AG10803 (cell line): Measurements from ENCODE around the gene SIX1.

ENCODE experiments used
- DNase-seq: peaks from one replicate; pipeline ENCODE4 v3.0.0; 2010; ENCODE audit warnings: low read depth
- H3K4me3 ChIP-seq: 2 replicates; pipeline ENCODE4 v1.5.1; 2011; ENCODE audit warnings: mild to moderate bottlenecking, low read length, control low read depth
- TF ChIP-seq, protein P1 (sequence below): conservative IDR thresholded peaks from 2 replicates; pipeline ENCODE4 v1.5.1; 2011; ENCODE audit warnings: mild to moderate bottlenecking, low read length, control low read depth, inconsistent platforms

The SIX1 gene

DNA sequence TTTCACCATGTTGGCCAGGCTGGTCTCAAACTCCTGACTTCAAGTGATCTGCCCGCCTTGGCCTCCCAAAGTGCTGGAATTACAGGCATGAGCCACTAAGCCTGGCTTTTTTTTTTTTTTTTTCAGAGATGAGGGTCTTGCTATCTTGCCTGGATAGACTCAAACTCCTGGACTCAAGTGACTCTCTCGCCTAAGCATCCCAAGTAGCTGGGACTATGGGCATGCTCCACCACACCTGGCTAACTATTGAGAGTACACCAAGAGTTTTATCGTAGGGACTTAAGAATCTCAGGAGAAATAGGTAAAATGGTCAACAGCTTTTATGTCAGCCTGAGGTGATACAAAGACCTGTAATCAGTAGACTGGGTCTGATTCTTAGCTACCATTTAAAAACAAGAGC, 31.2 kb upstream of the SIX1 start:
- TF ChIP-seq, protein P1, sequence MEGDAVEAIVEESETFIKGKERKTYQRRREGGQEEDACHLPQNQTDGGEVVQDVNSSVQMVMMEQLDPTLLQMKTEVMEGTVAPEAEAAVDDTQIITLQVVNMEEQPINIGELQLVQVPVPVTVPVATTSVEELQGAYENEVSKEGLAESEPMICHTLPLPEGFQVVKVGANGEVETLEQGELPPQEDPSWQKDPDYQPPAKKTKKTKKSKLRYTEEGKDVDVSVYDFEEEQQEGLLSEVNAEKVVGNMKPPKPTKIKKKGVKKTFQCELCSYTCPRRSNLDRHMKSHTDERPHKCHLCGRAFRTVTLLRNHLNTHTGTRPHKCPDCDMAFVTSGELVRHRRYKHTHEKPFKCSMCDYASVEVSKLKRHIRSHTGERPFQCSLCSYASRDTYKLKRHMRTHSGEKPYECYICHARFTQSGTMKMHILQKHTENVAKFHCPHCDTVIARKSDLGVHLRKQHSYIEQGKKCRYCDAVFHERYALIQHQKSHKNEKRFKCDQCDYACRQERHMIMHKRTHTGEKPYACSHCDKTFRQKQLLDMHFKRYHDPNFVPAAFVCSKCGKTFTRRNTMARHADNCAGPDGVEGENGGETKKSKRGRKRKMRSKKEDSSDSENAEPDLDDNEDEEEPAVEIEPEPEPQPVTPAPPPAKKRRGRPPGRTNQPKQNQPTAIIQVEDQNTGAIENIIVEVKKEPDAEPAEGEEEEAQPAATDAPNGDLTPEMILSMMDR = no peak
- no peak overlapping the region for H3K4me3 ChIP-seq
- no peak for DNase-seq

DNA sequence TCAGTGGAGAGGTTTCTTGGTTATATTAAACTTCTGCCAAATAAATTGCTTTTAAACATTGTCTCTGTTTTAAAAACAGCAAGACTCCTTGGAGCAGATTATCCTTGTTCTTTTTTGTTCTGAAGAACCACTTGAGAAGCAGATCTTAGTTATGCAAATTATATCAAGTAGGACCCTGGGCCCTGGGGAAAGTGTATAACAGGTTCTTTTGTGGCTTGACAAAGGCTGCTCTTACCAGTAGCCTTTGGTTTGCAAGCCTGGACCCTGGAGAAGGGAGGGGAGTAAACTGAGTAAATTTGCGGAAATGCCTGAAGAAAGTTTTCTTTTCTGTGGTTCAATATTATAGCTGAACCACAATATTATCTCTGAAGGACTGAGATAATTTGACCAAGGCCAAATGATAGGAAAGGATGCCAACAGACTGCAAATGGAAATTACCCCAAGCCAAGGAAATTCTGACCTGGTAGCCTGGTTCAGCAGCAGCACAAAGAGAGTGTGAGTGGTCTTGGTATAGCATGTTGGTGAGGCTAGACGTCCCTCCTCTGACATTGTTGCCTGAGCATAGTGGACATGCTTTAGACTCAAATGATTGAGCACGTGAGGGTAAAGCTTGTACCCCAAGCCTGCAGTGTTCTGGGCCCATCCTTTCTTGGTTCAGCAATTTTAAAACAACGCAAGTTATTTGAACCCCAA, 30.4 kb upstream of the SIX1 start:
- TF ChIP-seq, protein P1 = no peak
- no peak for DNase-seq
- no peak overlapping the region for H3K4me3 ChIP-seq

DNA sequence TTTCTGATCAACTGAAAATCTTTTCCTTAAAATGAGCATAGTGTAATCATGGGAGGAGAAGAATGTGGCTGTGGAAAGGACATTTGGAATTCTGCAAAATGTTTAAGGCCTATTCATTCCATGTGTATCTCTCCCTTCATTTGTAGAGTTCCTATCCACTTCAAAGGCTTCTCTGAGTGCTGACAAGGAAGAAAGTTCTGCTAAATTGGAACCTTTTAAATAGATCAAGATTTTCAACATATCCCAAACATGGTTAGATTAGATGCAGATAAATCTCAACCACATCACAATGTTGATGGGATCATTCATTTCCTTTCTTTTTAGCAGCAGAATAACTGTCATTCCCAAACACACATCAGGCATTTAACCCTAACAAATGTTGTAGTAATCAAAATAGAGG, 28.4 kb upstream of the SIX1 start:
- DNase-seq = no peak
- TF ChIP-seq, protein P1 = no peak
- no peak overlapping the region for H3K4me3 ChIP-seq

DNA sequence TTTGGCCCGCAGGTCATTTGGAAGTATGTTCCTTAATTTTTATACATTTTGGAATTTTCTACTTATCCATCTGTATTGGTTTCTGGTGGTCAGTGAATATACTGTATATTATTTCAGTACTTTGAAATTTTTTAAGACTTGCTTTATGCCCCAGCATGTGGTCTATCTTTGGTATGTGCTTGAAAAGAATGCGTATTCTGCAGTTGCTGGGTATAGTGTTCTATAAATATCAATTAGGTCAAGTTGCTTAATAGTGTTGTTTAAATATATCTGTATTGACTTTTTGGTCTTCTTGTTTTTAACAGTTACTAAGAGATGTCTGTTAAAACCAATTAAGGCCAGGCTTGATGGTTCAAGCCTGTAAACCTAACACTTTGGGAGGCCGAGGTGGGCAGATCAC, 21.7 kb upstream of the SIX1 start:
- H3K4me3 ChIP-seq = no peak overlapping the region
- TF ChIP-seq, protein P1 = no peak
- DNase-seq = no peak

DNA sequence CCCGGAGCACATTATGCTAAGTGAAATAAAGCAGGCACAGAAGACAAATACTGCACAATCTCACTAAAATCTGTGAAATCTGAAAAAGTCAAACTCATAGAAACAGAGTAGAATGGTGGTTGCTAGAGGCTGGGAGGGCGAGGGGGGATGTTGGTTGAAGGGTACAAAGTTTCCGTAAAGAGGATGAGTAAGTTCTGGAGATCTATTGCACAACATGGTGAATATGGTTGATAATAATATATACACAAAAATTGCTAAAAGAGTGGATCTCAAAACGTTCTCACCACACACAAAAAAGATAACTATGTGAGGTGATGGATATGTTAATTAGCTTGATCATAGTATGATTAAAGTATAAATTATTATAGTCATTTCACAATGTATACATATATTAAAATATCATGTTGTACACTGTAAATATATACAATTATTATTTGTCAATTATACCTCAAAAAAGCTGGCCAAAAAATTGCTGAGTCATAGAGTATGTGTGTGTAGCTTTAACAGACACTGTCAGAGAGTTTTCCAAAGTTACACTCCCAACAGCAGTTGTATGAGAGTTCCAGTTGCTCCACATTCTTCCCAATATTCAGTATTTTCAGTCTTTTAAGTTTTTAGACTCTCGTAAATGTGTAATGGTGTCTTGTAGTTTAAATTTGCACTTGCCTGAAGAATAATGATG, 19.3 kb upstream of the SIX1 start:
- no peak for DNase-seq
- TF ChIP-seq, protein P1 = no peak
- no peak overlapping the region for H3K4me3 ChIP-seq

DNA sequence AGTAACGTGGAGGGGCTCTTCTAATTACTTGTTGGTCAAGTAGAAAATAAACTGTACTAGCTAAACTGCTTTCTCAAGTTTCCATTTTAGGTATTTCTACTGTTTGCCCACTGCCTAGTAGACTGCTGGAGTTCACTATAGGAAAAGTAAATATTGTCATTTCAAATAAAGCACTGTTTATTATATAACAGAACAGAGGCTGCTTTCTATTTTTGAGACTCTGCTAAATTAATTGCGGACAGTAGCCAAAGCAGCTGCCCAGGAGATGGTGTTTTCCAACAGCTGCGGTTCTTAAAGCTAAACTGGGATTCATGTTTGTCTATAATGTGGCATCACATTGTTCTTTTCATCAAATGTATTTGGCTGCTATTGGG, 15.9 kb upstream of the SIX1 start:
- TF ChIP-seq, protein P1 = no peak
- H3K4me3 ChIP-seq = no peak overlapping the region
- no peak for DNase-seq

DNA sequence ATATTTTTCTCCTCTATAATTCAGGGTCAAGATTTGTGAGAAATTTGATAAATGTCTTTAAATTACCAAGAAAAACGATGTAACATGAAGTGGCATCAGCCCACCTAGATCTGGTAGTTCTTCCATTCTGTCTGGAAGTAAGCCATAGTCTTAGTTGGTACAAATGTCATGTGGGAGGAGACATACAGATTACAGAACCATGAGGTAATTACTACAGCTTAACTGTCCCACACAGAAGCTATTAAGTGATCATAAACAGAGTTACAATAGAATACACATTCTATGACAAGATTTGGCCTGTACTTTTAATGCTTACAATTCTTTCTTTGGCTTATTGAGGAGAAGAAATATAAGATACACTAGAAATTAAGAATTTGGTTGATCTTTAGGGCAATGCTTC, 13.7 kb upstream of the SIX1 start:
- no peak overlapping the region for H3K4me3 ChIP-seq
- TF ChIP-seq, protein P1 = no peak
- DNase-seq = no peak
